Adrenal gland (tissue), 12 donors: ENCODE measurements around the gene LHX4. TPM values are rescaled to one million over a fixed set of nuclear protein-coding genes. Genes with fewer than 3 reads are reported as not detected.

Experiments used
- DNase-seq, 7 donors: peaks; one replicate each; pipeline ENCODE4 v3.0.0-alpha.2; 2019 to 2020
- H3K27ac ChIP-seq, 5 donors: fragments of 200-600 bp; sonication (generic) in 4 of 5; 1 replicate in 3 of 5; 2 replicates in 2 of 5; pipeline versions ENCODE4 v1.5.1 to v1.8.0; 2016 to 2020; ENCODE audit warnings: mild to moderate bottlenecking in 1 of 5
- H3K27me3 ChIP-seq: fragments of 200-600 bp; 2 replicates; pipeline ENCODE4 v1.8.0; 2021
- H3K36me3 ChIP-seq, 2 donors: fragments of 200-600 bp; replicated peaks in 1 of 2; 1 replicate in 1 of 2; 2 replicates in 1 of 2; pipeline versions ENCODE4 v1.5.1 to v1.8.0; 2018 to 2022
- H3K4me1 ChIP-seq, 2 donors: fragments of 200-600 bp; replicated peaks in 1 of 2; 1 replicate in 1 of 2; 2 replicates in 1 of 2; pipeline versions ENCODE4 v1.5.1 to v1.8.0; 2018 to 2021
- H3K4me3 ChIP-seq, 4 donors: fragments of 200-600 bp; sonication (generic) in 3 of 4; one replicate each; pipeline ENCODE4 v1.5.1; 2016 to 2018
- H3K9me3 ChIP-seq, 3 donors: fragments of 200-600 bp; sonication (generic) in 1 of 3; replicated peaks in 1 of 3; 1 replicate in 2 of 3; 2 replicates in 1 of 3; pipeline versions ENCODE4 v1.5.1 to v1.8.0; 2016 to 2021
- CTCF ChIP-seq, 6 experiments: fragments of 450-650 bp in 4 of 6; fragments of 200-600 bp in 2 of 6; sonication (generic) in 1 of 6; IDR thresholded peaks; 1 replicate in 5 of 6; 2 replicates in 1 of 6; pipeline versions ENCODE4 v1.5.1 to v1.8.0; 2016 to 2021; ENCODE audit warnings: antibody characterized with exemption in 6 of 6, mild to moderate bottlenecking in 2 of 6, moderate library complexity in 1 of 6
- POLR2A ChIP-seq, 2 donors: fragments of 450-650 bp; IDR thresholded peaks; one replicate each; pipeline ENCODE4 v1.6.1; 2017; ENCODE audit warnings: antibody characterized with exemption in 2 of 2, mild to moderate bottlenecking in 2 of 2, moderate library complexity in 1 of 2
- WGBS, 4 donors: extraction: QIAGEN DNeasy Blood & Tissue Kit in 2 of 4; methylation state at CpG; one replicate each; pipeline versions ENCODE4 v1.1.5 to v1.1.7; 2013 to 2017; 5-methylcytosine and 5-hydroxymethylcytosine counted together
- intact Hi-C, 2 donors: fragments of 100-400 bp; cut with DNase I; formaldehyde crosslinking; loops; one replicate each; pipeline versions ENCODE4 v1.14.1 to v1.15.0; 2022 to 2023
- polyA plus RNA-seq, 3 donors: library from polyadenylated mRNA; stranded (reverse); fragments of 200-250 nt in 2 of 3; fragments of 350-450 nt in 1 of 3; fragmentation: Illumina TruSeq in 1 of 3; extraction: RNeasy Lipid Tissue Mini Kit (QIAGEN cat#74804) in 1 of 3; gene quantifications; one replicate each; pipeline ENCODE4 v1.2.3, GENCODE V29; 2013 to 2014
- total RNA-seq, 9 donors: library from RNA; depleted of rRNA in 4 of 9; stranded (reverse); fragments of >200 nt in 4 of 9; fragments of 120-200 nt in 1 of 9; fragmentation: NEBNext Ultra II Directional in 1 of 9; extraction: Animal tissue kit (Norgen Biotek cat#: 25700) in 1 of 9; gene quantifications; one replicate each; pipeline versions ENCODE4 v1.1.0 to v1.2.4, GENCODE V29; 2013 to 2023
- donor health status: healthy with polysubstance abuse.
- donor health status: Bipolar disorder and iron deficiency.
- donor health status: DM: yes; HTN: yes; CAD: no.
- donor health status: DM: no; HTN: no; CAD: no.
- donor health status: DM: no; HTN: no; CAD: no.
- donor health status: DM: yes; HTN: yes; CAD: no.

Gene LHX4
- total and polyA plus RNA-seq, 12 donors: not detected

GRCh38 chr1:180196436-180197003 is 33.5 kb upstream of the LHX4 start:
- Histone ChIP-seq H3K4me1 (peaks cover 0 to 6% of the 10 kb centered on the region in 2 donors), H3K4me3 (no peak overlapping the region), H3K27ac (no peak overlapping the region), H3K36me3 (peaks cover 0 to 21% of the 10 kb centered on the region in 2 donors), H3K9me3 (no peaks in the 10 kb centered on the region), H3K27me3 (no peaks in the 10 kb centered on the region)
- intact Hi-C loops: loop anchor here (10.0 kb wide), 2 partner anchors 218 to 278 kb away; no protein-coding TSS in a partner anchor
- TF ChIP-seq POLR2A (IDR thresholded peaks at IDR 0.05) (no peak), CTCF (IDR thresholded peaks at IDR 0.05) (no peak)
- WGBS, 4 donors: 88 to 95% (median 92%) methylated on average over 6 to 17 of the region's 17 CpGs
- no peak for DNase-seq

- intact Hi-C loops: loop anchor here (10.0 kb wide), 2 partner anchors 218 to 278 kb away; no protein-coding TSS in a partner anchor
- Histone ChIP-seq H3K4me1 (peaks cover 0 to 6% of the 10 kb centered on the region in 2 donors), H3K4me3 (no peak overlapping the region), H3K36me3 (peaks cover 0 to 21% of the 10 kb centered on the region in 2 donors), H3K9me3 (no peaks in the 10 kb centered on the region), H3K27ac (no peak overlapping the region), H3K27me3 (no peaks in the 10 kb centered on the region)
- TF ChIP-seq POLR2A (IDR thresholded peaks at IDR 0.05): no peak
- TF ChIP-seq CTCF (IDR thresholded peaks at IDR 0.05): no peak
- 81 to 93% (median 87%) methylated on average over 2 to 5 of the region's 5 CpGs for WGBS, 4 donors
- DNase-seq: no peak
Measured at GRCh38 chr1:180197231-180197630, 32.8 kb upstream of the LHX4 start.

GRCh38 chr1:180198196-180198595 is 31.9 kb upstream of the LHX4 start:
- DNase-seq: no peak
- no peaks in the 10 kb centered on the region for H3K27me3 ChIP-seq
- peaks cover 0 to 6% of the 10 kb centered on the region in 2 donors for H3K4me1 ChIP-seq
- no peak overlapping the region for H3K4me3 ChIP-seq
- TF ChIP-seq CTCF (IDR thresholded peaks at IDR 0.05): no peak
- TF ChIP-seq POLR2A (IDR thresholded peaks at IDR 0.05): no peak
- peaks cover 0 to 21% of the 10 kb centered on the region in 2 donors for H3K36me3 ChIP-seq
- no peaks in the 10 kb centered on the region for H3K9me3 ChIP-seq
- 60 to 71% (median 65%) methylated on average over 1 to 4 of the region's 4 CpGs for WGBS, 4 donors
- intact Hi-C loops: loop anchor here (10.0 kb wide), 2 partner anchors 217 to 277 kb away; no protein-coding TSS in a partner anchor
- H3K27ac ChIP-seq: no peak overlapping the region

GRCh38 chr1:180198611-180199010 is 31.5 kb upstream of the LHX4 start:
- H3K27me3 ChIP-seq: no peaks in the 10 kb centered on the region
- H3K4me3 ChIP-seq: no peak overlapping the region
- WGBS, 4 donors: 68 to 100% (median 72%) methylated on average over 1 to 5 of the region's 5 CpGs
- DNase-seq: peak in 4 of 7 donors; percentile 29 to 48 (median 38)
- peaks cover 0 to 21% of the 10 kb centered on the region in 2 donors for H3K36me3 ChIP-seq
- H3K4me1 ChIP-seq: peaks cover 0 to 6% of the 10 kb centered on the region in 2 donors
- TF ChIP-seq CTCF (IDR thresholded peaks at IDR 0.05) (no peak), POLR2A (IDR thresholded peaks at IDR 0.05) (no peak)
- intact Hi-C loops: loop anchor here (10.0 kb wide), 2 partner anchors 216 to 276 kb away; no protein-coding TSS in a partner anchor
- H3K9me3 ChIP-seq: no peaks in the 10 kb centered on the region
- no peak overlapping the region for H3K27ac ChIP-seq
